T-helper 1 cell (primary cell): ENCODE data around the gene TAB2.

Experiments
- DNase-seq, 5 donors: peaks; one replicate each; pipeline ENCODE4 v3.0.0-alpha.2; 2012 to 2020
- total RNA-seq, 4 donors: gene quantifications; one replicate each; lab custom pipeline; 2026; lab: John Stamatoyannopoulos, UW

TAB2 gene
- 170 to 280 (median 224) reads per million in 4 donors for total RNA-seq

GRCh38 chr6:149317644-149318571 is at the start of gene TAB2:
Gene TAB2 (plus strand): TSS chr6:149317712. CDS start chr6:149369998, 52,286 bp downstream.
- peak; percentile 46 to 88 (median 59) for DNase-seq

- no peak for DNase-seq
Observed at GRCh38 chr6:149268146-149268545, 49.4 kb upstream of the TAB2 start.

- DNase-seq: no peak
Observed at GRCh38 chr6:149268768-149269167, 48.7 kb upstream of the TAB2 start.

- DNase-seq: no peak
Observed at GRCh38 chr6:149270616-149271015, 46.9 kb upstream of the TAB2 start.

GRCh38 chr6:149271348-149272340 is 45.9 kb upstream of the TAB2 start:
- DNase-seq: peak in 1 of 5 donors; percentile 74

- peak in 1 of 5 donors; percentile 42 for DNase-seq
Observed at GRCh38 chr6:149273318-149273717, 44.2 kb upstream of the TAB2 start.

GRCh38 chr6:149275621-149276020 is 41.9 kb upstream of the TAB2 start:
- DNase-seq: no peak

GRCh38 chr6:149277621-149278020 is 39.9 kb upstream of the TAB2 start:
- DNase-seq: no peak

GRCh38 chr6:149278997-149279396 is 38.5 kb upstream of the TAB2 start:
- no peak for DNase-seq

- peak in 1 of 5 donors; percentile 47 for DNase-seq
Observed at GRCh38 chr6:149284904-149285303, 32.6 kb upstream of the TAB2 start.

- DNase-seq: no peak
Observed at GRCh38 chr6:149285626-149286025, 31.9 kb upstream of the TAB2 start.

GRCh38 chr6:149286905-149287304 is 30.6 kb upstream of the TAB2 start:
- DNase-seq: no peak

GRCh38 chr6:149289192-149289781 is 28.2 kb upstream of the TAB2 start:
- no peak for DNase-seq

- DNase-seq: no peak
Observed at GRCh38 chr6:149289966-149290365, 27.5 kb upstream of the TAB2 start.

GRCh38 chr6:149293244-149293643 is 24.3 kb upstream of the TAB2 start:
- no peak for DNase-seq

- no peak for DNase-seq
Observed at GRCh38 chr6:149300563-149300962, 16.9 kb upstream of the TAB2 start.

GRCh38 chr6:149302723-149303122 is 14.8 kb upstream of the TAB2 start:
- no peak for DNase-seq

- no peak for DNase-seq
Observed at GRCh38 chr6:149303468-149303867, 14.0 kb upstream of the TAB2 start.

- DNase-seq: no peak
Observed at GRCh38 chr6:149305372-149305771, 12.1 kb upstream of the TAB2 start.

- no peak for DNase-seq
Observed at GRCh38 chr6:149306967-149307366, 10.5 kb upstream of the TAB2 start.

GRCh38 chr6:149311293-149311692 is 6.2 kb upstream of the TAB2 start:
- DNase-seq: no peak

- no peak for DNase-seq
Observed at GRCh38 chr6:149311766-149312165, 5.7 kb upstream of the TAB2 start.

GRCh38 chr6:149313070-149313469 is 4.4 kb upstream of the TAB2 start:
- no peak for DNase-seq
